MCF 10A (cell line): ENCODE measurements around the gene SIT1. TPM values are rescaled to one million over a fixed set of nuclear protein-coding genes. Genes with fewer than 3 reads are reported as not detected.

Experiments used
- BruUV-seq: library from RNA; stranded (reverse); fragments of 400-500 nt; replicated peaks from 2 replicates; lab custom pipeline; 2021; lab: Mats Ljungman, UMichigan
- CTCF ChIA-PET: fragments of 300-600 bp; sonication (Branson Sonifier 250); formaldehyde crosslinking; extraction: SDS; loops from one replicate; lab custom pipeline; 2021; ENCODE audit warnings: antibody characterized with exemption, inconsistent platforms; lab: Yijun Ruan, JAX
- POLR2A ChIA-PET: fragments of 300-600, 350-650 bp; sonication (Branson Sonifier 250); formaldehyde crosslinking; extraction: SDS; loops from one replicate; lab custom pipeline; 2020; ENCODE audit warnings: antibody characterized with exemption, inconsistent platforms; lab: Yijun Ruan, JAX
- DNase-seq: peaks from one replicate; pipeline ENCODE4 v3.0.0-alpha.2; 2018; ENCODE audit not compliant: unreplicated experiment
- H3K27ac Mint-ChIP-seq: one replicate; pipeline ENCODE4 v1.8.0; 2022; ENCODE audit warnings: mild to moderate bottlenecking, low read depth, mixed read lengths; ENCODE audit not compliant: unreplicated experiment
- H3K27me3 Mint-ChIP-seq: one replicate; pipeline ENCODE4 v1.8.0; 2022; ENCODE audit warnings: mixed read lengths; ENCODE audit not compliant: insufficient read depth, unreplicated experiment
- H3K36me3 Mint-ChIP-seq: one replicate; pipeline ENCODE4 v1.8.0; 2022; ENCODE audit warnings: mild to moderate bottlenecking, moderate library complexity, mixed read lengths; ENCODE audit not compliant: insufficient read depth, unreplicated experiment
- H3K4me1 Mint-ChIP-seq: one replicate; pipeline ENCODE4 v1.8.0; 2022; ENCODE audit warnings: mixed read lengths; ENCODE audit not compliant: insufficient read depth, unreplicated experiment
- H3K4me3 Mint-ChIP-seq: one replicate; pipeline ENCODE4 v1.8.0; 2022; ENCODE audit warnings: mild to moderate bottlenecking, moderate library complexity, mixed read lengths; ENCODE audit not compliant: unreplicated experiment
- H3K9me3 Mint-ChIP-seq: one replicate; pipeline ENCODE4 v1.8.0; 2022; ENCODE audit warnings: mixed read lengths; ENCODE audit not compliant: unreplicated experiment
- intact Hi-C: fragments of 100-400 bp; cut with micrococcal nuclease; formaldehyde crosslinking; loops from 2 replicates; pipeline ENCODE4 v1.14.1; 2022
- total RNA-seq: library from RNA; stranded (reverse); gene quantifications from 2 replicates; pipeline ENCODE4 v1.2.3, GENCODE V29; 2022
- TF ChIP-seq, protein P1 (sequence below): fragments of 200-600 bp; IDR thresholded peaks from one replicate; pipeline ENCODE4 v1.8.0; 2022; ENCODE audit warnings: antibody characterized with exemption, mild to moderate bottlenecking; ENCODE audit not compliant: unreplicated experiment

SIT1 gene
- total RNA-seq, 1 experiment from 2014 or later, result not detected

GRCh38 chr9:35673132-35674024 is 22.6 kb upstream of the SIT1 start, which contains the start of gene CA9:
TSS of gene CA9 (plus strand) at chr9:35673928. CDS start at chr9:35673960, 32 bp downstream.
- no TSS peak for BruUV-seq
- H3K36me3 Mint-ChIP-seq, result no peaks in the 10 kb centered on the region
- H3K9me3 Mint-ChIP-seq, result no peaks in the 10 kb centered on the region
- peaks cover 17% of the 10 kb centered on the region for H3K4me1 Mint-ChIP-seq
- CTCF ChIA-PET, result interaction anchor here (0.8 to 1.1 kb wide), 4 partner anchors 15 to 117 kb away, joined by 3 to 5 read pairs (median 3); no protein-coding TSS in a partner anchor
- H3K4me3 Mint-ChIP-seq, result no peak within 1 kb of the TSS
- peak; percentile 65 for DNase-seq
- intact Hi-C loops, result no loop called here
- no peak within 1 kb of the TSS for H3K27ac Mint-ChIP-seq
- POLR2A ChIA-PET, result interaction anchor here (1.0 to 2.3 kb wide), 4 partner anchors 8 to 18 kb away, joined by 3 to 9 read pairs (median 6); no protein-coding TSS in a partner anchor
- no peaks in the 10 kb centered on the region for H3K27me3 Mint-ChIP-seq
- TF ChIP-seq, protein P1, sequence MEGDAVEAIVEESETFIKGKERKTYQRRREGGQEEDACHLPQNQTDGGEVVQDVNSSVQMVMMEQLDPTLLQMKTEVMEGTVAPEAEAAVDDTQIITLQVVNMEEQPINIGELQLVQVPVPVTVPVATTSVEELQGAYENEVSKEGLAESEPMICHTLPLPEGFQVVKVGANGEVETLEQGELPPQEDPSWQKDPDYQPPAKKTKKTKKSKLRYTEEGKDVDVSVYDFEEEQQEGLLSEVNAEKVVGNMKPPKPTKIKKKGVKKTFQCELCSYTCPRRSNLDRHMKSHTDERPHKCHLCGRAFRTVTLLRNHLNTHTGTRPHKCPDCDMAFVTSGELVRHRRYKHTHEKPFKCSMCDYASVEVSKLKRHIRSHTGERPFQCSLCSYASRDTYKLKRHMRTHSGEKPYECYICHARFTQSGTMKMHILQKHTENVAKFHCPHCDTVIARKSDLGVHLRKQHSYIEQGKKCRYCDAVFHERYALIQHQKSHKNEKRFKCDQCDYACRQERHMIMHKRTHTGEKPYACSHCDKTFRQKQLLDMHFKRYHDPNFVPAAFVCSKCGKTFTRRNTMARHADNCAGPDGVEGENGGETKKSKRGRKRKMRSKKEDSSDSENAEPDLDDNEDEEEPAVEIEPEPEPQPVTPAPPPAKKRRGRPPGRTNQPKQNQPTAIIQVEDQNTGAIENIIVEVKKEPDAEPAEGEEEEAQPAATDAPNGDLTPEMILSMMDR, result no peak

GRCh38 chr9:35669331-35670145 is 18.8 kb upstream of the SIT1 start:
- Mint-ChIP-seq H3K27me3 (no peaks in the 10 kb centered on the region), H3K36me3 (no peaks in the 10 kb centered on the region), H3K27ac (no peak overlapping the region), H3K4me3 (no peak overlapping the region), H3K9me3 (no peaks in the 10 kb centered on the region), H3K4me1 (peaks cover 15% of the 10 kb centered on the region)
- DNase-seq, result peak; percentile 38
- intact Hi-C loops, result no loop called here
- CTCF ChIA-PET, result interaction anchor here (0.6 to 3.9 kb wide), 7 partner anchors 11 to 143 kb away, joined by 3 to 24 read pairs (median 3); partner anchors contain the start of genes CCDC107 and RMRP
- BruUV-seq, result no TSS peak
- TF ChIP-seq, protein P1, result no peak
- POLR2A ChIA-PET, result interaction anchor here (0.7 to 1.6 kb wide), 5 partner anchors 10 to 209 kb away, joined by 3 to 6 read pairs (median 3); partner anchors contain the start of genes CREB3 and TLN1

- H3K9me3 Mint-ChIP-seq, result no peaks in the 10 kb centered on the region
- H3K27me3 Mint-ChIP-seq, result no peaks in the 10 kb centered on the region
- ChIA-PET CTCF (interaction anchor here (0.6 to 1.1 kb wide), 2 partner anchors 21 to 705 kb away, joined by 3 read pairs; no protein-coding TSS in a partner anchor), POLR2A (interaction anchor here (1.3 kb wide), 1 partner anchor 27 kb away, joined by 6 read pairs; no protein-coding TSS in a partner anchor)
- no peak overlapping the region for H3K27ac Mint-ChIP-seq
- no peak for DNase-seq
- H3K4me3 Mint-ChIP-seq, result no peak overlapping the region
- peaks cover under 1% of the 10 kb centered on the region for H3K36me3 Mint-ChIP-seq
- BruUV-seq, result no TSS peak
- TF ChIP-seq, protein P1, result no peak
- peaks cover 6% of the 10 kb centered on the region for H3K4me1 Mint-ChIP-seq
- intact Hi-C loops, result no loop called here
Measured at GRCh38 chr9:35667939-35668338, 17.2 kb upstream of the SIT1 start.
